Putamen (tissue), 1 donor: Measurements from ENCODE around the gene DNAJA4.

Experiments
- DNase-seq: peaks from one replicate; pipeline ENCODE4 v3.0.0-alpha.2; 2016; ENCODE audit warnings: low spot score

The DNAJA4 gene

GRCh38 chr15:78315686-78316282 is 51.4 kb downstream of the DNAJA4 start:
- DNase-seq = no peak

- peak; percentile 84 for DNase-seq
Measured at GRCh38 chr15:78316283-78317083, 52.1 kb downstream of the DNAJA4 start.

GRCh38 chr15:78317145-78317836 is 52.9 kb downstream of the DNAJA4 start:
- no peak for DNase-seq

GRCh38 chr15:78319588-78319987 is 55.2 kb downstream of the DNAJA4 start:
- DNase-seq = no peak

GRCh38 chr15:78320183-78320582 is 55.8 kb downstream of the DNAJA4 start:
- no peak for DNase-seq

- no peak for DNase-seq
Measured at GRCh38 chr15:78321041-78321570, 56.7 kb downstream of the DNAJA4 start.

GRCh38 chr15:78321786-78322185 is 57.4 kb downstream of the DNAJA4 start:
- DNase-seq = no peak

- DNase-seq = no peak
Measured at GRCh38 chr15:78322243-78322642, 57.9 kb downstream of the DNAJA4 start.

- DNase-seq = no peak
Measured at GRCh38 chr15:78322724-78323521, 58.6 kb downstream of the DNAJA4 start.

GRCh38 chr15:78323693-78324092 is 59.3 kb downstream of the DNAJA4 start:
- no peak for DNase-seq

GRCh38 chr15:78324144-78324543 is 59.8 kb downstream of the DNAJA4 start:
- DNase-seq = no peak

GRCh38 chr15:78325092-78325843 is 60.9 kb downstream of the DNAJA4 start:
- no peak for DNase-seq

- DNase-seq = no peak
Measured at GRCh38 chr15:78327466-78327865, 63.1 kb downstream of the DNAJA4 start.

- DNase-seq = no peak
Measured at GRCh38 chr15:78329625-78330024, 65.3 kb downstream of the DNAJA4 start.
